ENCODE measurements around the gene GIPC2. TPM values are rescaled to one million over a fixed set of nuclear protein-coding genes. Genes with fewer than 3 reads are reported as not detected.

The GIPC2 gene
- total RNA-seq, 4 donors from 2014 or later: 4.2 to 5.9 (median 4.5) TPM

GRCh38 chr1:78170859-78171258, 125.1 kb downstream of the GIPC2 start:
- H3K36me3 ChIP-seq: no peaks in the 10 kb centered on the region
- 66% methylated on average over 2 of the region's 2 CpGs for WGBS
- H3K4me1 ChIP-seq: no peaks in the 10 kb centered on the region
- no peak overlapping the region for H3K4me3 ChIP-seq
- TF ChIP-seq EP300 (IDR thresholded peaks at IDR 0.05) (no peak), POLR2AphosphoS5 (IDR thresholded peaks at IDR 0.05) (no peak), POLR2A (IDR thresholded peaks at IDR 0.05) (no peak), CTCF (IDR thresholded peaks at IDR 0.05) (no peak)
- no peaks in the 10 kb centered on the region for H3K27me3 ChIP-seq
- no peak for DNase-seq (ENCODE audit: low spot score in 2 of 2)
- no peak overlapping the region for H3K27ac ChIP-seq
- H3K9me3 ChIP-seq: no peaks in the 10 kb centered on the region

DNA sequence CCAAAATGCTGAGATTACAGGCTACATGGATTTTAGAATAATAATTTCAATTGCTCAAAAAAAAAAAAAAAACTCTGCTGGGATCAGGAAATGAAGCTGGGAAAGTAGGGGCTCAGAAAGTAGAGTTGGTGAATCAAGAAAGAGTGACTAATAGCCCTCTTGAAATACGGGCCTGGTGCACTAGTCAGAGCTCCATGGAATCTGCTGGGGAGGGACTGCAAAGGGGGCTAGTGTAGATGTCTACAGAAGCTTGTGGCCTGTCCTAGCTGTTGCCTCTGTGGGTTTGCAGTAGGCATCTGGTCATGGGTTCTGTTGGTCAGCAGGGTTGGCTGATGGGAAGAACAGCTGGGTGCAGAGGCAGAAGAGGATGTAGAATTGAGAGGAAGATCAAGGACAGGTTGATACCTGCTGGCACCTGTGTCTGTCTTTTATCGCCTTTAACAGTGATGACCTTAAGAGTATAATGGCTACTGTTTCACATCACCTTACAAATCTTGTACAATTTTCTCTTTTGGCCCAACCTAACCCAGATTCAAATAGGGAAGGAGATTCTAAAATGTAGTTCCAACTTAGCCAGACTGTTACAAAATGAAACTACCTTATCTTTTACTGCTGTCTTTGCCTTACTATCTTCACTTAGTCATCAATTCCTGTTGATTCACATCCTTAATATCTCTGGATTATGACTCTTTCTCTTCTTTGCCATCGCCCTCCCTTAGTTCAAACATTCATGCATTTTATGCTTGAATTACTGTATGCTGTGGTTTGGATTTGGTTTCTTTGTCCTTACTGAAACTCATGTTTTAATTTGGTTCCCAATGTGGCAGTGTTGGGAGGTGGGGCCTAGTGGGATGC, 126.2 kb downstream of the GIPC2 start:
- H3K9me3 ChIP-seq: no peaks in the 10 kb centered on the region
- no peaks in the 10 kb centered on the region for H3K27me3 ChIP-seq
- TF ChIP-seq POLR2AphosphoS5 (IDR thresholded peaks at IDR 0.05) (no peak), POLR2A (IDR thresholded peaks at IDR 0.05) (no peak)
- H3K4me1 ChIP-seq: no peaks in the 10 kb centered on the region
- H3K27ac ChIP-seq: no peak overlapping the region
- 87% methylated on average over 3 of the region's 3 CpGs for WGBS
- no peak overlapping the region for H3K4me3 ChIP-seq
- no peak for DNase-seq (ENCODE audit: low spot score in 2 of 2)
- H3K36me3 ChIP-seq: no peaks in the 10 kb centered on the region

GRCh38 chr1:78176448-78176847, 130.7 kb downstream of the GIPC2 start:
- 24% methylated on average over 3 of the region's 3 CpGs for WGBS
- Histone ChIP-seq H3K4me3 (no peak overlapping the region), H3K27ac (no peak overlapping the region), H3K4me1 (no peaks in the 10 kb centered on the region), H3K36me3 (no peaks in the 10 kb centered on the region), H3K9me3 (no peaks in the 10 kb centered on the region), H3K27me3 (no peaks in the 10 kb centered on the region)
- DNase-seq (ENCODE audit: low spot score in 2 of 2): no peak
- no peak for TF ChIP-seq CTCF (IDR thresholded peaks at IDR 0.05)
- TF ChIP-seq POLR2A (IDR thresholded peaks at IDR 0.05): no peak
- TF ChIP-seq POLR2AphosphoS5 (IDR thresholded peaks at IDR 0.05): no peak
- no peak for TF ChIP-seq EP300 (IDR thresholded peaks at IDR 0.05)

DNA sequence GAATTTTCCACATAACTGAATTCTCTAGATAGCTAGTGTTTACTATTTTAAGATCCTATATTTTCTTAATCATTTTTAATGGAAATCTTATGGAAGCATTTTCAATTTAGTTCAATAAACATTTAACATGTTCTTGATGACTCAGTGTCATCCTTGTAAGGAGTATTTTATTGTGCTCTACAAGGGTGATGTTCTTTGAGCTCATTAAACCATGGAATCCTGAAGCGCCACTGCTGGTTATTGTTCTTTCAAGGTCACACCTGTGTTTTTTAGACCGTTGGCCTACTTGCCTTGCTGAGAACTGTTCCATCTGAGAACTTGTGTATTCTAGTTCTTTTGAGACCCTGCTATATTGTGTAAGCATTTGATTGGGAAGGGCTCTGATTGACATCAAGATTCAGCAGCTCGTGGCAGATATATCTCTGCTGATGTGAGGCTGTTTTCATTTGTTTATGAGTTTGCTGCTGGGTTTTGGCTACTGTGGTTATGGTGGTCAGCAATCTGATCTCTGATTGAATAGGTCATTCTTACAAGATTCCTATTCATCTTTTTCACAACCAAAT, 132.0 kb downstream of the GIPC2 start:
- Histone ChIP-seq H3K27ac (no peak overlapping the region), H3K9me3 (no peaks in the 10 kb centered on the region), H3K27me3 (no peaks in the 10 kb centered on the region), H3K36me3 (no peaks in the 10 kb centered on the region), H3K4me1 (no peaks in the 10 kb centered on the region), H3K4me3 (no peak overlapping the region)
- DNase-seq (ENCODE audit: low spot score in 2 of 2): no peak
- no peak for TF ChIP-seq EP300 (IDR thresholded peaks at IDR 0.05)
- no peak for TF ChIP-seq POLR2AphosphoS5 (IDR thresholded peaks at IDR 0.05)
- TF ChIP-seq POLR2A (IDR thresholded peaks at IDR 0.05): no peak
- TF ChIP-seq CTCF (IDR thresholded peaks at IDR 0.05): no peak
- 75% methylated on average over 3 of the region's 3 CpGs for WGBS

- H3K27me3 ChIP-seq: no peaks in the 10 kb centered on the region
- H3K9me3 ChIP-seq: no peaks in the 10 kb centered on the region
- H3K4me3 ChIP-seq: no peak overlapping the region
- no peak for DNase-seq (ENCODE audit: low spot score in 2 of 2)
- no peak for TF ChIP-seq POLR2AphosphoS5 (IDR thresholded peaks at IDR 0.05)
- no peak for TF ChIP-seq EP300 (IDR thresholded peaks at IDR 0.05)
- TF ChIP-seq CTCF (IDR thresholded peaks at IDR 0.05): no peak
- no peak for TF ChIP-seq POLR2A (IDR thresholded peaks at IDR 0.05)
- H3K27ac ChIP-seq: no peak overlapping the region
- H3K4me1 ChIP-seq: no peaks in the 10 kb centered on the region
- no peaks in the 10 kb centered on the region for H3K36me3 ChIP-seq
- 89% methylated on average over 4 of the region's 4 CpGs for WGBS
Observed at GRCh38 chr1:78178816-78179215, 133.1 kb downstream of the GIPC2 start.

All from suprapubic skin (tissue), 4 donors.